ENCODE data around the gene BRSK1. TPM values are rescaled to one million over a fixed set of nuclear protein-coding genes. Genes with fewer than 3 reads are reported as not detected.

Gene BRSK1
- total and polyA plus RNA-seq, 5 donors from 2014 or later = 1.5 TPM; not detected in 4

DNA sequence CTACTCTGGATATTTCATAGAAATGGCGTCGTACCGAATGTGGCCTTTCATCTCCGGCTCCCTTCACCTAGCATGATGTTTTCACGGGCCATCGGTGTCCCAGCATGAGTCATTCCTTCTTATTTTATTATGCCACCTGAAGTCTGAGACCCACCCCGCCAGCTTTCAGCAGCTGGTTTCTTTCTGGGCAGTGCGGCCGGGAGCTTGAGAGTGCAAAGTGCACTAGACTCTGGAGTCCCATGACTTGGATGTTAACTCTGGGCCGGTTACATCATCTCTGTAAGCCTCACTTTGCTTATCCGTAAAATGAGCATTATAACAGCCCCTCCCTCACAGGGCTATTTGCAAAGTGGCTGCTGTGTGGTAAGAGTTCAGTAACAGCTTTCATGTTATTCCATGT is 50.1 kb downstream of the BRSK1 start:
- Mint-ChIP-seq H3K9me3 (peaks cover 0 to 1% (median 0%) of the 10 kb centered on the region in 7 donors), H3K36me3 (no peaks in the 10 kb centered on the region), H3K4me3 (no peak overlapping the region), H3K4me1 (peaks cover 3 to 6% (median 5%) of the 10 kb centered on the region in 4 donors), H3K27me3 (peaks cover 41% of the 10 kb centered on the region), H3K27ac (no peak overlapping the region)
- DNase-seq (no peak), ATAC-seq (ENCODE audit: low read depth in 2 of 2) (no peak)
- Histone ChIP-seq H3K27me3 (ENCODE audit: control insufficient read depth, insufficient read depth, low read length) (no peaks in the 10 kb centered on the region), H3K27ac (ENCODE audit: insufficient read depth, low read length, poor library complexity, severe bottlenecking) (no peak overlapping the region), H3K4me1 (ENCODE audit: control insufficient read depth, insufficient read depth, low read length, poor library complexity, severe bottlenecking) (peaks cover 9% of the 10 kb centered on the region), H3K4me3 (ENCODE audit: low read depth, low read length) (no peak overlapping the region), H3K36me3 (ENCODE audit: control insufficient read depth, insufficient read depth, low read length) (no peaks in the 10 kb centered on the region), H3K9me3 (ENCODE audit: control insufficient read depth in 2 of 2, low read length in 2 of 2) (no peaks in the 10 kb centered on the region)

GRCh38 chr19:55336101-55336500 is 52.3 kb downstream of the BRSK1 start:
- no peak overlapping the region for H3K4me3 Mint-ChIP-seq
- DNase-seq (no peak), ATAC-seq (ENCODE audit: low read depth in 2 of 2) (no peak)
- Histone ChIP-seq H3K9me3 (ENCODE audit: control insufficient read depth in 2 of 2, low read length in 2 of 2) (no peaks in the 10 kb centered on the region), H3K27me3 (ENCODE audit: control insufficient read depth, insufficient read depth, low read length) (no peaks in the 10 kb centered on the region), H3K27ac (ENCODE audit: insufficient read depth, low read length, poor library complexity, severe bottlenecking) (no peak overlapping the region), H3K4me1 (ENCODE audit: control insufficient read depth, insufficient read depth, low read length, poor library complexity, severe bottlenecking) (peaks cover 23% of the 10 kb centered on the region), H3K4me3 (ENCODE audit: low read depth, low read length) (no peak overlapping the region), H3K36me3 (ENCODE audit: control insufficient read depth, insufficient read depth, low read length) (no peaks in the 10 kb centered on the region)
- peaks cover 3 to 22% (median 11%) of the 10 kb centered on the region in 4 donors for H3K4me1 Mint-ChIP-seq
- peaks cover 43% of the 10 kb centered on the region for H3K27me3 Mint-ChIP-seq
- H3K9me3 Mint-ChIP-seq = peaks cover 0 to 1% (median 0%) of the 10 kb centered on the region in 7 donors
- no peak overlapping the region for H3K27ac Mint-ChIP-seq
- no peaks in the 10 kb centered on the region for H3K36me3 Mint-ChIP-seq

- peaks cover 5 to 28% (median 14%) of the 10 kb centered on the region in 4 donors for H3K4me1 Mint-ChIP-seq
- Histone ChIP-seq H3K4me3 (ENCODE audit: low read depth, low read length) (peak within 1 kb of the TSS; percentile 84), H3K9me3 (ENCODE audit: control insufficient read depth in 2 of 2, low read length in 2 of 2) (no peaks in the 10 kb centered on the region), H3K27me3 (ENCODE audit: control insufficient read depth, insufficient read depth, low read length) (no peaks in the 10 kb centered on the region), H3K36me3 (ENCODE audit: control insufficient read depth, insufficient read depth, low read length) (no peaks in the 10 kb centered on the region), H3K4me1 (ENCODE audit: control insufficient read depth, insufficient read depth, low read length, poor library complexity, severe bottlenecking) (peaks cover 27% of the 10 kb centered on the region), H3K27ac (ENCODE audit: insufficient read depth, low read length, poor library complexity, severe bottlenecking) (peak within 1 kb of the TSS; percentile 99)
- H3K36me3 Mint-ChIP-seq = peaks cover 3% of the 10 kb centered on the region
- DNase-seq (peak; percentile 100), ATAC-seq (ENCODE audit: low read depth in 2 of 2) (peak; percentile 82 to 85)
- peak within 1 kb of the TSS; percentile 89 to 99 (median 96) for H3K4me3 Mint-ChIP-seq
- H3K27me3 Mint-ChIP-seq = peaks cover 31% of the 10 kb centered on the region
- H3K27ac Mint-ChIP-seq = peak within 1 kb of the TSS; percentile 94 to 100 (median 99)
- peaks cover 0 to 1% (median 0%) of the 10 kb centered on the region in 7 donors for H3K9me3 Mint-ChIP-seq
These were observed 55.5 kb downstream of the BRSK1 start, which contains the start of gene KMT5C for GRCh38 chr19:55339105-55339888. TSS of gene KMT5C (plus strand) at chr19:55339876. CDS start at chr19:55341937, 2,061 bp downstream.

DNA sequence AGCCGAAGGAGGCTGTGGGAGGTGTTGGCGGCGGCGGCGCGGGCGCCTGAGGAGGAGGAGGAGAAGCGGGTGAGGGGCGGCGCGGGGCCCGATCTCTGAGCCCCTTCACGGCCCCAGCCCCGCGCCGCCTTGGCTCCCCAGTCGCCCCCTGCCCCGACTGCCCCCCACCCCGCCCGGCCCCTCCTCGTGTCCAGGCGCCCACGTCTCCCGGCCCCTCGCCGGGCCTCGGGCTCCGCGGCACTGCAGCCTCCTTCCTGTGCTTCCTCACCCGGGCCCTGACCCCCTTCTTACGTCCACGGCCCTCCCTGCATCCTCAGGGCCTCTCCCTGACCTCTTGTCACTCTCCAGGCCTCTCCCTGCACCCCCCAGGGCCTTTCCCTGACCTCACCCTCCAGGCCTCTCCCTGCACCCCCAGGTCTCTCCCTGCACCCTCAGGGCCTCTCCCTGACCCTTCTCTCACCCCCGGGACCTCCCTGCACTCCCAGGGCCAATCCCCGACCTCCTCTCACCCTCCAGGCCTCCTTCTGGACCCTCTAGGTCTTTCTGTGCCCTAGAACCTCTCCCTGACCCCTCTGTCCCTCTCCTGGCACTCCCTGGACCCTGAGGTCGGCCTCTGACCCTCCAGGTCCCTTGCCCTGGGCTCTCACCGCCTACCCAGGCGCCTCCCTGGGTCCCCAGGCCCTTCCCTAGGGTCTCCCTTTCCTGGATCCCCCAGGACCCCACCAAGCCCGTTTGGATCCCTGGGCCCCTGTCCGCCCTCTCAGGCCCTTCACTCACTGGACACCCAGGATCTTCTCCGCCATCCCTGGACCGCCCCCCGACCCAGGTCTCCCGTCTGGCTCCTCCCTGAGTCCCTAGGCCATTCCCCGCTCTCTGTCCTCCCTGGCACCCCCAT is 56.3 kb downstream of the BRSK1 start:
- no peaks in the 10 kb centered on the region for H3K36me3 ChIP-seq (ENCODE audit: control insufficient read depth, insufficient read depth, low read length)
- peak overlapping the region; percentile 89 for H3K27ac ChIP-seq (ENCODE audit: insufficient read depth, low read length, poor library complexity, severe bottlenecking)
- Mint-ChIP-seq H3K36me3 (peaks cover 7% of the 10 kb centered on the region), H3K27me3 (peaks cover 36% of the 10 kb centered on the region), H3K4me3 (peak overlapping the region; percentile 89 to 99 (median 96)), H3K9me3 (peaks cover 0 to 1% (median 0%) of the 10 kb centered on the region in 7 donors), H3K27ac (peak overlapping the region; percentile 94 to 100 (median 99)), H3K4me1 (peaks cover 5 to 28% (median 14%) of the 10 kb centered on the region in 4 donors)
- no peak for ATAC-seq (ENCODE audit: low read depth in 2 of 2)
- peak overlapping the region; percentile 53 for H3K4me3 ChIP-seq (ENCODE audit: low read depth, low read length)
- H3K4me1 ChIP-seq (ENCODE audit: control insufficient read depth, insufficient read depth, low read length, poor library complexity, severe bottlenecking) = peaks cover 27% of the 10 kb centered on the region
- DNase-seq = no peak
- H3K9me3 ChIP-seq (ENCODE audit: control insufficient read depth in 2 of 2, low read length in 2 of 2) = no peaks in the 10 kb centered on the region
- no peaks in the 10 kb centered on the region for H3K27me3 ChIP-seq (ENCODE audit: control insufficient read depth, insufficient read depth, low read length)

GRCh38 chr19:55340784-55341147 is 57.0 kb downstream of the BRSK1 start:
- H3K27me3 Mint-ChIP-seq = peaks cover 35% of the 10 kb centered on the region
- peaks cover 5 to 28% (median 14%) of the 10 kb centered on the region in 4 donors for H3K4me1 Mint-ChIP-seq
- no peak for ATAC-seq (ENCODE audit: low read depth in 2 of 2)
- Histone ChIP-seq H3K27ac (ENCODE audit: insufficient read depth, low read length, poor library complexity, severe bottlenecking) (peak overlapping the region; percentile 89), H3K4me1 (ENCODE audit: control insufficient read depth, insufficient read depth, low read length, poor library complexity, severe bottlenecking) (peaks cover 27% of the 10 kb centered on the region), H3K27me3 (ENCODE audit: control insufficient read depth, insufficient read depth, low read length) (no peaks in the 10 kb centered on the region), H3K9me3 (ENCODE audit: control insufficient read depth in 2 of 2, low read length in 2 of 2) (no peaks in the 10 kb centered on the region), H3K36me3 (ENCODE audit: control insufficient read depth, insufficient read depth, low read length) (no peaks in the 10 kb centered on the region), H3K4me3 (ENCODE audit: low read depth, low read length) (no peak overlapping the region)
- peak overlapping the region; percentile 71 to 93 (median 83) for H3K4me3 Mint-ChIP-seq
- peak in 1 of 3 donors; percentile 24 for DNase-seq
- H3K9me3 Mint-ChIP-seq = peaks cover 0 to 1% (median 0%) of the 10 kb centered on the region in 7 donors
- peak overlapping the region in 2 of 3 donors; percentile 83 to 100 for H3K27ac Mint-ChIP-seq
- peaks cover 11% of the 10 kb centered on the region for H3K36me3 Mint-ChIP-seq

- no peaks in the 10 kb centered on the region for H3K27me3 ChIP-seq (ENCODE audit: control insufficient read depth, insufficient read depth, low read length)
- peaks cover 11% of the 10 kb centered on the region for H3K36me3 Mint-ChIP-seq
- H3K9me3 ChIP-seq (ENCODE audit: control insufficient read depth in 2 of 2, low read length in 2 of 2) = no peaks in the 10 kb centered on the region
- no peak overlapping the region for H3K4me3 ChIP-seq (ENCODE audit: low read depth, low read length)
- H3K27ac Mint-ChIP-seq = peak overlapping the region in 2 of 3 donors; percentile 83 to 100
- no peak for ATAC-seq (ENCODE audit: low read depth in 2 of 2)
- peak overlapping the region; percentile 89 for H3K27ac ChIP-seq (ENCODE audit: insufficient read depth, low read length, poor library complexity, severe bottlenecking)
- H3K36me3 ChIP-seq (ENCODE audit: control insufficient read depth, insufficient read depth, low read length) = no peaks in the 10 kb centered on the region
- H3K27me3 Mint-ChIP-seq = peaks cover 31% of the 10 kb centered on the region
- DNase-seq = peak; percentile 13 to 62 (median 44)
- H3K4me1 Mint-ChIP-seq = peaks cover 5 to 28% (median 14%) of the 10 kb centered on the region in 4 donors
- H3K4me3 Mint-ChIP-seq = peak overlapping the region; percentile 71 to 93 (median 83)
- H3K4me1 ChIP-seq (ENCODE audit: control insufficient read depth, insufficient read depth, low read length, poor library complexity, severe bottlenecking) = peaks cover 27% of the 10 kb centered on the region
- H3K9me3 Mint-ChIP-seq = peaks cover 0 to 1% (median 0%) of the 10 kb centered on the region in 7 donors
These were observed 57.4 kb downstream of the BRSK1 start for GRCh38 chr19:55341171-55341588.
